Erythroblast (primary cell): ENCODE data around the gene IL16.

Experiments
- GATA1 ChIP-seq: IDR thresholded peaks from 2 replicates; pipeline ENCODE4 v1.6.1; 2011; ENCODE audit warnings: low read depth, mild to moderate bottlenecking, control low read depth, low read length, moderate library complexity
- POLR2A ChIP-seq: IDR thresholded peaks from 2 replicates; pipeline ENCODE4 v1.6.1; 2011; ENCODE audit warnings: mild to moderate bottlenecking, low read length

- no peak for TF ChIP-seq POLR2A
- TF ChIP-seq GATA1 = no peak
Measured at GRCh38 chr15:81254916-81255290, 58.2 kb downstream of the IL16 start.
